Nucleus accumbens (tissue), 56 donors: ENCODE data around the gene RCOR1.
"Not testable (repeated sequence)": the region's sequence is repeated elsewhere in the genome, so short reads cannot be mapped to it uniquely, and the experiment has no call there.

Experiments used
- DNase-seq, 56 donors: peaks; one replicate each; lab custom pipeline; 2025; lab: John Stamatoyannopoulos, UW

Gene RCOR1

DNA sequence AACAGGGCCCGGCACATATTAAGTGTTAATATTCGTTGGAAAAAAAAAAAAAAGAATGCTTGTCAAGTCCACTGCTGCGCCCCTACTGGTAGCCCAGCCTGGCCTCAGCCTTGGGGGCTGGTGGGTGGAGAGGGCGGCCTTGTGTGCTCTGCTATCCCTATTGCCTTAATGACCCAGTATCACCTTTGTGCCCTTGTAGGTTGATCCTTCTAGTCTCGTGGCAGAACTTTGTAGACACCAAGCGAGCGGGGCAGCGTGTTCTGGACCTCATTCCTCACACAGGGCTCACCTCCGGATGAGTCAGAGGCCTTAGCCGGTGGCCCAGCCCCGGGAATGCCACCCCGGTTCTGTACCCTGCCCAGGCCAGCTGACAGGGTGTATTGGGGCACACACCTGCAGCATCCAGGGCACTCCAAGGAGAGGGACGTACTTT lies 1.8 kb upstream of the RCOR1 start:
- peak in 3 of 56 donors; percentile 11 to 14 (median 12) for DNase-seq

DNA sequence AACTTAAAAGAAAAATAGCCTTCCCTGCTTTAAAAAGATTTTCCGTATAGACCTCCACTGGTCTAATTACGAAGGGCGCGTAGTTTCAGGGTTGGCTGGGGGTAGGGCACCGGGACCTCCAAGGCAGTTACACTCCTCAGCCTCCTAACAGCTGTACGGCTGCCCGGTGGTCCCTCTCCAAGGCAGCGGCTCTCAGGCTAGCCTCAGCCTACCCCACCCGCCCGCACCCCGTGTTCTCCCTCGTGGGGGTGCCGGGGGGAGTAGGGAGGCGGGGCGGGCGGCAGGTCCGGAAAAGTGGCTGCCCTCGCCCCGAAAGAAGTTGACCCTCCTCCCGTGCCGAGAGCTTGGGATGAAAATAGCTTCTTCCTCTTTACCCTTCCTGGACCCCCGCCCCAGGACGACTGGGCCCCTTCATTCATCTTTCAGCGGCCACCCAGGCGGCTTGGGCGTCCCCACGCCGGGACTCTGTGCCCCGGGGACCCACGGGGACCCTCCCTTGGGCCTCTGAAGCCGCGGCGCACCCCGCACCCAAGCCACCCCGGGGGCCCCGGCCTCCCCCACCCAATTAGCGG lies 991 bp upstream of the RCOR1 start:
- DNase-seq, result peak in 33 of 56 donors; percentile 8 to 65 (median 47)

DNA sequence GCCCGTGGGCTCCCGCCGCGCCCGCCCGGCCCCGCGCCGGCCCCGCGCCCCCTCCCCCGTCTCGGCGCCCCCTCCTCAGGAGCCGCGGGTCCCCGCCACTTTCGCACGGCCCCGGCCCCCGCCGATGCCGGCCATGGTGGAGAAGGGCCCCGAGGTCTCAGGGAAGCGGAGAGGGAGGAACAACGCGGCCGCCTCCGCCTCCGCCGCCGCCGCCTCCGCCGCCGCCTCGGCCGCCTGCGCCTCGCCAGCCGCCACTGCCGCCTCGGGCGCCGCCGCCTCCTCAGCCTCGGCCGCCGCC lies 263 bp downstream of the RCOR1 start:
- DNase-seq, result peak in 1 of 56 donors; percentile 60

DNA sequence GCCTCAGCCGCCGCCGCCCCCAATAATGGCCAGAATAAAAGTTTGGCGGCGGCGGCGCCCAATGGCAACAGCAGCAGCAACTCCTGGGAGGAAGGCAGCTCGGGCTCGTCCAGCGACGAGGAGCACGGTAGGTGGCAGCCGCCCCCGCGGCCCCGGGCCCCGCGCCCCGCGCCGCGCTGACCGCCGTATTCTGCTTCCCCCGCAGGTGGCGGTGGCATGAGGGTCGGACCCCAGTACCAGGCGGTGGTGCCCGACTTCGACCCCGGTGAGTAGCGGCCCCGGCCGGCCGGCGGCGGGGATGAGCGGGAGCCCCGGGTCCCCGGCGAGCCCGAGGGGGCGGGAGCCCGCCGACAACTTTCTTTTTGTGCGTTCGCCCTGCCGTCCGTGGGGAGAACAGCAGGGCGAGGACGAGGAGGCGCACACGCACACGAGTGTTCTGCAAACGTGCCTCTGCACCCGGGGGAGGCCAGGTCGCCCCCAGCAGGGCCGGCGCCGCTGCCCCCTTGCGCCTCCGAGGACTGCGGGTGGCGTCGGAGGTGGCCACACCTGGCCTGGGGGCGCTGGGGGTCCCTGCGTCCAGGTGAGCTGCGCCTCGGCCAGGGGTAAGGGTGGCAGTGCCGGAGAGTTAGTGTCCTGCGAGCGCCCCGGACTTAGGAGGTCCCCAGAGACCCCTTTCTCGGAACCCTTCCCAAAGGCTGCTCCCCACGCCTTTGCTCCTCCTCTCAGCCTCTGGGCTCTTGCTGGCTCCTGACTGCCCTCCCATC lies 794 bp downstream of the RCOR1 start:
- peak in 29 of 56 donors; percentile 4 to 51 (median 36) for DNase-seq

DNA sequence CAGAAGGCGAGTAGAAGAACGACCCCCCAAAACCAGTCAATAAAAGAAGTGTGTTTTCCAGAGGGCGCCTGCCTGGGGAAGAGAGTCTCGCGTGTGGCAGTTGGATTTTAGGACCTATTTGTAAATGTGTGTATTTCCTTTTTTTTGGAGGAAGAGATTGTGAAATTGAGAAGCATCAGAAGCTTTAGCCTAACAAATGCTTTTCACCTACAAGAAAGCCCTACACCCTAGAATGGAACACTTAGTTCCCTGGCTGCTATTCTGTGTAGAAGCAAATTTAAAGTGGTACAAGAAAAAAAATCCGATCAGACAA lies 1.3 kb downstream of the RCOR1 start:
- no peak for DNase-seq

DNA sequence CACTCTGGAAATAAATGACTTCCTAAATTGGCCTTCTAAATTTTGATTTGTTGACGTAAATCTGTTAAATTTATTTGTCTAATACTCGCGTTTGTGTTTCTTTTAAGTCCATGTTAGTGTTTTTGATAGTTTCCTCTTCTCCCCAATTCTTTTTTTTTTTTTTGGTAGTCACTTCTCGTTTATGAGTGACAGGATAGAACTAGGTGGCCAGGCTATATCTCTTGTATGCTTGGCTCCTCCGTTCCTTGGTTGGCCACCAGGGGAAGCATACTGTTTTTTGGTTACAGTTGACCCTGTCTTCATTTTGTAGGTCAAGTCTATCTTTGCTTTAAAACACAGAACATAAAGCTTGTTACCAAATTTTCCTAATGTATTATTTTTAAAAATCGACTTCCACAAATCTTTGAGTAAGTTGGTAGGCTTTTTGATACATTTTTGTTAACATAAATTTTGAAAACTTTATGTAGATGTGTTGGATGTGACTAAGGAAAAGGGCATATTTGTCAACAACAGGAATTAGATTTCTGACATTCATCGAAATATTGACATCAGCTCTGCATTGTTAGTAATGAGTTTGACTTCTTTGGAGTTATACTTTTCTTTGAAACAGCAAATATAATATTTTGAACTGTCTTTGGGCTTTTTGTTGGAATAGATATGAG lies 2.2 kb downstream of the RCOR1 start:
- DNase-seq, result peak in 10 of 56 donors; percentile 3 to 35 (median 16)

DNA sequence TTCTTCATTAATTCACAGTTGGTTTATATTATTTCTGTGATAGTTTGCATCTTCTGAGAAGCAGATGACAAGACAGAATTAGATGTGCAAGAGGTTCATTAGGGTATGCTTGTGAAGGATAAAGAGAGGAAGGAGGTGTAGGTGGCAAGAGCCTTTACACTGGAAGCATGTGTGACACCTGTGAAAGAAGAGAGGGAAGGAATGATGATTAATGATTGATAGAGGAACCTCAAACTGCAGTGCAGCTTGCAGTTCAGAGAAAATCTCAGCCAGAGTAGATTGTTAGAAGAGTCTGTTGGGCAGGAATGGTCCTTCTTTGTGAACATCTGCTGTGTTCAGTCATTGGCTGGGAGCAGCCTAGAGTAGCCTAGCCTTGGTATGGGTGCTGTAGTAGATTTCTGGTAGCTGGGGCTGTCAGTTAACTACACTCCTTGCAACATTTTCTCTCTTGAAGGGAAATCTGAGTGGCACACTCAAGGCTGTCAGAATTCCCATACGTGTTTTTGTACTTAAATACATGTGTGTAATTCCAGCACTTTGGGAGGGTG lies 9.0 kb downstream of the RCOR1 start:
- DNase-seq, result no peak

DNA sequence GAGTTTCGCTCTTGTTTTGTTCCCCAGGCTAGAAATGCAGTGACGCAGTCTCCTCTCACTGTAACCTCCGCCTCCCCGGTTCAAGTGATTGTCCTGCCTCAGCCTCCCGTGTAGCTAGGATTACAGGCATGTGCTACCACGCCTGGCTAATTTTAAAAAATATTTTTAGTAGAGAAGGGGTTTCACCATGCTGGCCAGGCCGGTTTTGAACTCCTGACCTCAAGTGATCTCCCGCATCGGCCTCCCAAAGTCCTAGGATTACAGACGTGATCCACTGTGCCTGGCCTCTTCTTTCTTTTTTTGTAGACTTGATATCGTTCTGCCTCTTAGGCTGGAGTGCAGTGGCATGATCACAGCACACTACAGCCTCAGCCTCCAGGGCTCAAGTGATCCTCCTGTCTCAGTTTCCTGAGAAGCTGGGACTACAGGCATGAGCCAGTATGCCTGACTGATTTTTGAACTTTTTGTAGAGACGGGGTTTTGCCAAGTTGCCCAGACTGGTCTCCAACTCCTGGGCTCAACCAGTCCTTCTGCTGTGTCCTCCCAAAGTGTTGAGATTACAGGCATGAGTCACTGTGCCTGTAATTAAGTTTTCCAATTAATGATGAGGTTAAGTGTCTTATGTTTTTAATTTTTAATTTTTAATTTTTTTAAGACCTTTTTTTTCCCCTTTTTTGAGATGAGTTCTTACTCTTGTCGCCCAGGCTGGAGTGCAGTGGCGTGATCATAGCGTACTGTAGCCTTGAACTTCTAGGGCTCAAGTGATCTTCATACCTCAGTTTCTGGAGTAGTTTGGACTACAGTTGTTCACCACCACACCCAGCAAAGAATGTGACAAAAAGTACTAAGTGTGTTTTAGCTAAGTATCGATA lies 10.2 kb downstream of the RCOR1 start:
- DNase-seq, result no peak

DNA sequence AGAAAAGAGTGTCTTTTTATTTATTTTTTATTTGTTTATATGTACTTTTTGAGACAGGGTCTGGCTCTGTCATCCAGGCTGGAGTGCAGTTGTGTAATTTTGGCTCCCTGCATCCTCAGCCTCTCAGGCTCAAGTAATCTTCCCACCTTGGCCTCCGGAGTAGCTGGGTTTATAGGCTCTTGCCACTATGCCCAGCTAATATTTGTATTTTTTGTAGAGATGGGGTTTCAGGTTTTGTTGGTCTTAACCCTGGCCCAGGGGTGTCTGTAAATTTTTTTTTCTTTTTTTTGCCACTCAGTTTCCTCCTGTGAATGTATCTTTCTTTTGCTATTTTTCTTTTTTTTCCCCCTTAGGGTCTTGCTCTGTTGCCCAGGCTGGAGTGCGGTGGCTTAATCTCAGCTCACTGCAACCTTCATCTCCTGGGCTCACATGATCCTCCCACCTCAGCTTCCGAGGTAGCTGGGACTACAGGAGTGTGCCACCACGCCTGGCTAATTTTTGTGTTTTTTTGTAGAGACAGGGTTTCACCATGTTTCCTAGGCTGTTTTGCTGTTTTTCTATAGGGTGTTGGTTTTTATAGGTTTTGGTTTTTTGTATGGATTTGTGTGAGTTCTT lies 11.0 kb downstream of the RCOR1 start:
- no peak for DNase-seq

DNA sequence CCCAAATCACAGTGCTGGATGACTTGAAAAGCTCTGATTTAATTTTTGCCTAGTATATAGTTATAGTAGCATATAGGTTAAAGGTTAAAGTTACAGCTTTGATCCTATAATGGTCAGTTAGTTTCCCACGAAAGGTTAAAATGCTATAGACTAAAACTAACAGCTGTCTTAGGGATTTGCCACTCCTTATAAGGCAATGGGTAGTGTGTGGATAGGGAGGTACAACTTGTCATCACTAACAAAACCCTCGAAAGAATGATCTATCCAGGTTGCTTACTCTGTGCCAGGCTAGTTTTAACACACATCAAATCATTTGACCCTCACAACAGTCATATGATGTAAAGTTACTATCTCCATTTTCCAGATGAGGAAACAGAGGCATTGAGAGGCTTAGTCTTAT lies 11.7 kb downstream of the RCOR1 start:
- no peak for DNase-seq

DNA sequence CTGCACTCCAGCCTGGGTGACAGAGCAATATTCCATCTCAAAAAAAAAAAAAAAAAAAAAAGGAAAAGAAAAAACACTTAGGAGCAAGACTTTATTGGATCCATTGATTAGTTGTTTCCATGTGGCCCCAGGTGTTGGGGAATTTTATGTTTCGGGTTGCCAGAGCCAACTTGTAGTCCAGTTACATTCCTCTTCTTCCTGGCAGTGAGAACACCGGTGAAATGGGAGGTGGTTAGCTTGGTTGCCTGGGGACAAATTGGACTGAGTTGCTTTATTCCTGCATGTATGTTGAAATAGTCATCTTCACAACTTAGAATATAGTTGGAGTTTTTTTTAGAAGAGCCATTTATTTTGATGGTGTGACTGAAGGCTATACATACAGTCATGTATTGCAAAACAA lies 12.6 kb downstream of the RCOR1 start:
- no peak for DNase-seq

DNA sequence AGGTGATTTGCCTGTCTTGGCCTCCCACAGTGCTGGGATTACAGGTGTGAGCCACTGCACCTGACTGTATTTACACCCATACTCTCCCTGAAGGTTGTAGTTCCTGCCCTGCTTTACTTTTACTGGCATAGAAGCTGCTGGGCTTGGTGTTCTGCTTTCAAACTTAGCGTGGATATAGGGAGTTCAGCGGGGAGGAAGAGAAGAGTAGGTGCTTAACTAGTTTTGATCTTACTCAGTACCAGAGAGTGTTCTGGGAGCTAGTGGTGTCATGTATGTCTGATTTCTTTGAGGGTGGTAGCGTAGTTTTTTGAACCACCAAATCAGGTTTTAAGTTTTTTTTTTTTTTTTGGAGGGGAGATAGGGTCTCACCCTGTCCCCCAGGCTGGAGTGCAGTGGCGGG lies 13.8 kb downstream of the RCOR1 start:
- no peak for DNase-seq

DNA sequence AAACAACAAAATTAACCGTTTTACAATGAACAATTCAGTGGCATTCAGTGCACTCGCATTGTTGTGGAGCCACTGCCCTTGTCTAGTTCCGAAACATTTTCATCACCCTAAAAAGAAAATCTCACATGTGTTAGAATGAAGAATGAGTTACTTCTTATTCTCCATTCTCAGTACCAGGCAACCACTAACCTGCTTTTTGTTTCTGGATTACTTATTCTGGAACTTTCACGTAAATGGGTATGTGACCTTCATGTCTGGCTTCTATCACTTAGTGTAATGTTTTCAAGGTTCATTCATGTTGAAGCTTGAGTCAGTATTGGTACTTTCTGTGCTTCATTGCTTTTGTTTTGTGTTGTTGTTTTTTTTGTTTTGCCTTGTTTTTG lies 15.6 kb downstream of the RCOR1 start:
- no peak for DNase-seq

DNA sequence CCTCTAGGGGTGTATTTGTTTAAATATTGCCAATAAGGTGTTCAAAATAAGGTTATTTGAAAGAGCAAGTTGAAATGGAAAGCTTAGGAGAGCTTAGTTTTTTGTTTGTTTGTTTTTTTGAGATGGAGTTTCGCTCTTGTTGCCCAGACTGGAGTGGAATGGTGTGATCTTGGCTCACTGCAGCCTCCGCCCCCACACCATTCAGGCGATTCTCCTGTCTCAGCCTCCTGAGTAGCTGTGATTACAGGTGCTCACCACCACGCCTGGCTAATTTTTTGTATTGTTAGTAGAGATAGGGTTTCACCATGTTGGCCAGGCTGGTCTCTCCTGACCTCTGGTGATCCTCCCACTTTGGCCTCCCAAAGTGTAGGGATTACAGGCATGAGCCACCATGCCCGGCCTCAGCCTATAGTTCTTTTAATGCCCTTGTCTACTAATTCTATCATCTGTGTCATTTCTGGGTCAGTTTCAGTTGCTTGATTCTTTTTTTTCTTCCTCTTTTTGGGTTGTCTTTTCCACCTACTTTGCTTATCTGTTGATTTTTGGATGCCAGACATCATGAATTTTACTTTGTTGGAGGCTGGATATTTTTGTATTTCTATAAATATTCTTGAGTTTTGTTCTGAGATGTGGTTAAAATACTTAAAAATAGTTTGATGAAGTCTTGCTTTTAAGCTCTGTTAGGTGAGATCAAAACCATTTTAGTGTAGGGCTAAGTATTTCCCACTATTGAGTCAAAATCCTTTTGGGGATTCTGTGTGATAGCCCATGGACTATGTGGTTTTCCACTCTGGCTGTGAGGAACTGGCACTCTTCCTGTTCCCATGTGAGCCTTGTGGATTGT lies 18.7 kb downstream of the RCOR1 start:
- no peak for DNase-seq

DNA sequence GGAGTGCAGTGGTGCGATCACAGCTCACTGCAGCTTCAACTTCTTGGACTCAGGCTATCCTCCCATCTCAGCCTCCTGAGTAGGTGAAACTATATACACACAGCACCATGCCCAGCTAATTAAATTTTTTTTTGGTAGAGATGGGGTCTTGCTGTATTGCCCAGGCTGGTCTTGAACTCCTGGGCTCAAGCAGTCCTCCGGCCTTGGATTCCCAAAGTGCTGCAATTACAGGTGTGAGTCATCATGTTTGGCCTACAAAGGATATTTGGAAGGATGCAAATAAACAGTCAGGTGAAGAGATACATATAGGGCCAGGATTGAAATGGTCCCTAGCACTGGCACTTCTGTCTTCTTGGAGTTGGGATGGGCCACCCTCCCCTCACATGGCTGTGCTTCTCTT lies 23.9 kb downstream of the RCOR1 start:
- no peak for DNase-seq

DNA sequence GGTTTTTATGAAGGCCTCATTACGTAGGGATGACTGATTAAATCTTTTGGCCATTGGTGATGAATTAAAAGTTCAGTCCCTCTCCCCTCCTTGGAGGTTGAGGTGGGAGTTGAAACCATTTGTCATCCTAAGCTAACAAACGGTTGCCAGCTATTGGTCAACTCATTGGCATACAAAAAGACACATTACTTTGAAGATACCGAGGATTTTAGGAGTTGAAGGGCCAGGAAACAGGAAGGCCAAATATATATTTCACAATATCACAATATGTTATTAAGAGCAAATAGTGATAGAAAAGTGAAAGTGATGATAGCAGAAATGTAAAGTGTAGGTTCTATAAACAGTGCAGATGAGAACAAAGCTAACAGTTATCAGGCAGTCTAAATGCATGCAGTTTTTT lies 24.4 kb downstream of the RCOR1 start:
- DNase-seq, result no peak

DNA sequence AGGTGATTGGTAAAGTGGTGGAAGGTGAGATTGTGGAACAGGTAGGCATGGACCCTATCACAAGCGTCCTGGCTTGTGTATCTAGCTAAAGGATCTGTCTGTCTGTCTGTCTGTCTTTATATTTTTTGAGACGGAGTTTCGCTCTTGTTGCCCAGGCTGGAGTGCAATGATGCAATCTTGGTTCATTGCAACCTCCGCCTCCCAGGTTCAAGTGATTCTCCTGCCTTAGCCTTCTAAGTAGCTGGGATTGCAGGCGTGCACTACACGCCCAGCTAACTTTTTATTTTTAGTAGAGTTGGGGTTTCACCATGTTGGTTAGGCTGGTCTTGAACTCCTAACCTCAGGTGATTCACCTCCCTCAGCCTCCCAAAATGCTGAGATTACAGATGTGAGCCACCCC lies 26.6 kb downstream of the RCOR1 start:
- not testable (repeated sequence) for DNase-seq

DNA sequence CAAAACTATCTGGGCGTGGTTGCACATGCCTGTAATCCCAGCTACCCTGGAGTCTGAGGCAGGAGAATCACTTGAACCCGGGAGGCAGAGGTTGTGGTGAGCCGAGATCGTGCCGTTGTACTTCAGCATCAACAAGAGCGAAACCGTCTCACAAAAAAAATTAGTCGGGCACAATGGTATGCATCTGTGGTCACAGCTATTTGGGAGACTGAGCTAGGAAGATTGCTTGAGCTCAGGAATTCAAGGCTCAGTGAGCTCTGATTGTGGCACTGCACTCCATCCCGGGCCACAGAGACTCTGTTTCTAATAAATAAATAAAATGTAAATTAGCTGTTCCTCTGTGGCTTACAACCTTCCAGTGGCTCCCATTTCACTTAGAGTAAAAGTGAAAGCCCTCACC lies 28.0 kb downstream of the RCOR1 start:
- no peak for DNase-seq

DNA sequence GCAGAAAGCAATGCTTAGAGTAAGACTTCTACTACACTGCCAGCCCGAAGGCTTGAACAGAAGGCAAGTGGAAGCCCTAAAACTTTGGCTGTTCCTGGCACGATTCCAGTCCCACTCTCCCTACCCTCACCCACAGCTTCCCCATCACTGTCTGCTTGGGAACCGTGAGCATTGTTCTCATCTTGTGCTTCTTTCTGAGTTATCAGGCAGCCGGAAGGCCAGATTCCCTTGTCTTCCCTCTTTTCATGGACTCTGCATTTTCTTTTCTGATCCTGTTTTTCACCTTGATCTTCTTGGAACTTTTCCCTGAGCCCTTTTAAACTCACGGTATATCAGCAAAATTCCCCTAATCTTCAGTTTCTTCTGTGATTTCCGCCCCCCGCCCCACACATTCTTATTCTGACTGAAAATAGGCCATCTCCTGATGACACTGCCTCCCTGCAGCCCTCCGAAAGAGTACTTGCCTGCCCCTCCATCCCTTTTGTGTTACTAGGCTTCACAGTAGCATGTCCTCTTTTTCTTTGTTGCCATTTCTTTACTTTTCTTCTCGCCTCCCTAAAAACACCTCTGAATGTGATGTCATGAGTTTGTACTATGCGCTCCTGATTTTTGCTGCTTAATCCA lies 29.9 kb downstream of the RCOR1 start:
- DNase-seq, result peak in 3 of 56 donors; percentile 3 to 14 (median 11)
